GM19452 (cell line): ENCODE data around the gene ROBO1.

Source experiments
- ATAC-seq: cut with Tn5 transposase; IDR thresholded peaks from one replicate; pipeline ENCODE4 v1.9.1; 2021; ENCODE audit not compliant: unreplicated experiment

ROBO1 gene

GRCh38 chr3:79250746-79251145, 517.1 kb downstream of the ROBO1 start:
- no peak for ATAC-seq

DNA sequence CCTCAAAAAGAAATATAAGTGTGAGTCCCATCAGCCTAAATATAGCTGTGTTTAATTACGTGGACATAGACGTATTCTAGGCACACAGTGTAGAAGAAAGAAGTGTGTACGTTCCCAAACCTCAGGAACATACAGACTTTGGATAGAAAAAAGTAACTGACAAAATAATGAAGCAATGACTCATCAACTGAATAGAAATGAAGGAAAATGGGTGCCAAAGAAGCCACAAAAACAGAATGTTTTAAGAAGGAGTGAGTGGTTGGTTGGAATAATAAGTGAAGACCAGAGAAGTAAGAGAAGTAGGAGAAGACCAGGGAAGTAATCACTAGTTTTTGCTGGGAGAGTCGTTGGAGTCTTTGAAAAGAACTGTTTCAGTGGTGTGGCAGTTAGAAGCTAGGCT, 518.1 kb downstream of the ROBO1 start:
- ATAC-seq = no peak

GRCh38 chr3:79247725-79248043, 520.1 kb downstream of the ROBO1 start:
- no peak for ATAC-seq

GRCh38 chr3:79246875-79247724, 520.7 kb downstream of the ROBO1 start:
- ATAC-seq = no peak

DNA sequence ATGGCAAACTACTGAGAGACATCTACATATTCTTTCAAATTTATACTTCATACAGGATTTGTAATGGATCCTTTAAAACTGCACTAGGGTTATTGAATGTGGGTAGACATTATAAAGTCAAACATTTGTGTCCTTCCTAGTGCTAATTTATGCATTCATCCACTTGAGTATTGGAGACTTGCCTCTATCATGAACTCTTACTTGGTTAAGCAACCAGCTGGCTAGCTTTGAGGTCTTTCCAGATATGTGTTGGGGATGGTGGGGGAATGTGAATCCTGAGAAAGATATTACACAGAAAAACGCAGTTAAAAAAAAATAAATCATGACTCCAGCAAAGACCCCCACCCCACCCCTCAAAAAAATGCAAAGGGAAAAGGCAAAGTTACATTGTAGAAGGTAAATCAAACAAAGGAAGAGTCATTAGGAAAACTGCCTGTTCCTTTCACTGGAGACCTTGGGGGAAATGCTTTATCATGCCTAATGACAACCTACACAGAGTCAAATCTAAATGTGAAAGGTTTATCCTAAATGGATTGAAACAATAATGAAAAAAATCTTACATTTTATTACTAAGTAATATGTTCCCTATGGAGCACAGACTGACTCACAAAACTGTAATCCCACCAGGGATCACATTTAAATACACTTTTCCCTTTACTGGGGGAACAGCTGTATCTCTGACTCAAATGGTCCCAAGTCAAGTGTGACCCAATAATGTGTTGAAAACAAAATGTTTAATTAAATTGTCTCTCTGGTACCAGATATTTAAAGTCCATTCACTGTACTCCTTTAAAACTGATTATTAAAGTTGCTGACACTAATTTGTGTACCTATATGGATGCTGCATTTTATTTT, 522.3 kb downstream of the ROBO1 start:
- no peak for ATAC-seq

GRCh38 chr3:79236496-79236895, 531.3 kb downstream of the ROBO1 start:
- ATAC-seq = no peak

DNA sequence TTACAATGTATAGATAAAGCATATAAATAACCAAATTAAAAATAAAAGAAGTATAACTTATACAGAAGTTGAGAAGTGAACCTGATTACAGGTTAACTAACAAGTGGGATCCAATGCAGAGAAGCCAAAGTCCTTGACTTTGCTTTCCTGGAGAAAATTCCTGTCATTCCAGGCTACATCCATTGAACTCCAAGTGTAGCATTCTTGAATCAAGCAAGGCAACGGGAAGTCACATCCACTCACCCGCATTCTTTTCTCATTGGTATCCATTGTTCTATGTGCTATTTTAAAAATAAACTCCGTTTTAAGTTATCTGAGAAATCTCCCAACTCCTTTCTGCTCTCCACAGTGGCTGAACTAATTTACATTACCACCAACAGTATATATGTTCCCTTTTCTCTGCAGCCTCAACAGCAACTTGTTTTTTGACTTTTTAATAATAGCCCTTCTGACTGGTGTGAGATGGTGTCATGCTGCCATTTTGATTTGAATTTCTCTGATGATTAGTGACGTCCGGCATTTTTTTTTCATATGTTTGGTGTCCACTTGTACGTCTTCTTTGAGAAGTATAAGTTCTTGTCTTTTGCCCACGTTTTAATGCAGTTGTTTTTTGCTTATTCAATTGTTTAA, 534.3 kb downstream of the ROBO1 start:
- ATAC-seq = no peak

GRCh38 chr3:79230266-79230665, 537.5 kb downstream of the ROBO1 start:
- ATAC-seq = no peak

DNA sequence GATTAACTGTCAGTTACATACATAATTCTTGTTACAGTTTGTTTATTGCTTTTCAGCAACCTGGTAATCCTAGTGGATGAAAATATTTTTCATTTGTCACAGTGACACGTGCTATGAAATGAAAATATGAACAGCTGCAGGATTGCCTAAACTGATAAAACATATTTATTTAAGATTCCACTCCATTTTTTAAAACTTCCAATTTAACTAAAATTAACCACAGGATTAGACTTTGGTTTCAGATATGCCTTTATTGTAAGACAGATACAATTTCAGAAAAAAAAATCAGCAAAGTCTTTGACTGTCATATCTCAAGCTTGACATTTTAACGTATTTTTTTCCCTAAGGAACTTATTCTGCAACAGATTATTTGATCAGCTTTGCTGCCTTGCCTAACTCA, 550.7 kb downstream of the ROBO1 start:
- no peak for ATAC-seq

DNA sequence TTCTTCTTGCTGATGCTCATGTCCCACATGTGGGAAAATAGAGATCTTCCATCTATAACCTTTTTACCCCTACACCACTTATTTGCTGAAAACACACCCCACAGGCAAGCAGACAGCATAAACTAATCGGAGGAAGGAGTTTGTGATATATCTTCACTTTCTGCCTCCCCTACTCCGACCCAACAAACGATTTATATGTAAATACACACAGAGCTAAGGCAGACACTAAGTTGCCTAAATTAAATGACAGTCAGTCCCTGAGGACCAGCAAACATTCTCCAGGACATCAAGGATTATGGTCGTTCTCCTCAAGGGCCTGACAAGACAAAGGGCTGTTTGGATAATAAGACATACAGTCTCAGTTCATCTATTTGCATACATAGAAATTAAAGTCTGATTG, 552.5 kb downstream of the ROBO1 start:
- ATAC-seq = no peak

DNA sequence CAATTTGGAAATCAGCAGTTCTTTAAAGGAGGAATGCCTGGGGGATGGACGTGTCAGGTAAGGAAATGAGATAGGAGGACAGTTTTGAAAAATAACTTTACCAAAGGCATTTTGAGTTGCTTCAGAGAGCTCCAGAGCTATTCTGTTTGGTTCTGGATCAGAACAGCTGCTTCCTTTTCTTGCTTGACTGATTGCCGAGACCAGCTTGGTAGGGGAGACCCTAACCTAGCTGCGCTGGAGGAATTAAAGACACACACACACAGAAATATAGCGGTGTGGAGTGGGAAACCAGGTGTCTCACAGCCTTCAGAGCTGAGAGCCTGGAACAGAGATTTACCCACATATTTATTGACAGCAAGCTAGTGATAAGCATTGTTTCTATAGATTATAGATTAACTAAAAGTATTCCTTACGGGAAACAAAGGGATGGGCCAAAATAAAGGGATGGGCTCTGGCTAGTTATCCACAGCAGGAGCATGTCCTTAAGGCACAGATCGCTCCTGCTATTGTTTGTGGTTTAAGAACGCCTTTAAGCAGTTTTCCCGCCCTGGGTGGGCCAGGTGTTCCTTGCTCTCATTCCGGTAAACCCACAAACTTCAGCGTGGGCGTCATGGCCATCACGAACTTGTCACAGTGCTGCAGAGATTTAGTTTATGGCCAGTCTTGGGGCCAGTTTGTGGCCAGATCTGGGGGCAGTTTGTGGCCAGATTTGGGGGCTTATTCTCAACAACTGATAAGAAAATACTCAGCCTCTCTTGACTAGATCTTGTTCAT, 556.0 kb downstream of the ROBO1 start:
- ATAC-seq = no peak

- no peak for ATAC-seq
Measured at GRCh38 chr3:79204351-79204750, 563.4 kb downstream of the ROBO1 start.

- no peak for ATAC-seq
Measured at GRCh38 chr3:79203144-79203519, 564.7 kb downstream of the ROBO1 start.

DNA sequence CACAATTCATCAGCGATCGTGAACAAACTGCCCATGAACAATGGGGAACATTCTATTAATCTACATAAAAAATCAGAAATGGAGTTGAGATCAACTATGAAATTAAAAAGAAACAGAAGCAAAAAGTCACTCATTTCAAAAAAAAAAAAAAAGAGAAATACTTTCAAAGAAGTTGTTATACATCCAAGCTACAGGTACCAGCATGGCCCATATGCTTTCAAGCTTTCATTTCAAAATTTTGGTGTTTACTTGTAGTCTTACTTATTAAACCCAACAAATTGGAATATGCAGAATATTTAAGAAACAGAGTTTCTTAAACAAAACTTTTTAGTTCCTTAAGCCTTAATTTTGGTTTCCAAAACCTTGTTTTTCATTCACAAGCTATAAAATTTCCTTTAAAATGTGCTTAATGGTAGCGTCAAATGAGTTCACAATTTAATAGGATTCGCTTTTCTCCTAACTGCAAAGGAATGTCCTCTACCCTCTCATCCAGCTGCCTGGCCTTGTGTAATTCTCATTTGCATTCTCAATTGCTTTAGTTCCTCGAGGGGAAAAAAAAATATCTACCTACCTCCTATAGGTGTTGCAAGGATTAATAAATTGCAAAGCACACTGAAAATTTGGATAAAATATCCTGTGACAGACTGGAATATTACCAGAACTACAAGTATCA, 565.2 kb downstream of the ROBO1 start:
- no peak for ATAC-seq

- no peak for ATAC-seq
Measured at GRCh38 chr3:79200456-79200855, 567.3 kb downstream of the ROBO1 start.

GRCh38 chr3:79199966-79200365, 567.8 kb downstream of the ROBO1 start:
- ATAC-seq = no peak

DNA sequence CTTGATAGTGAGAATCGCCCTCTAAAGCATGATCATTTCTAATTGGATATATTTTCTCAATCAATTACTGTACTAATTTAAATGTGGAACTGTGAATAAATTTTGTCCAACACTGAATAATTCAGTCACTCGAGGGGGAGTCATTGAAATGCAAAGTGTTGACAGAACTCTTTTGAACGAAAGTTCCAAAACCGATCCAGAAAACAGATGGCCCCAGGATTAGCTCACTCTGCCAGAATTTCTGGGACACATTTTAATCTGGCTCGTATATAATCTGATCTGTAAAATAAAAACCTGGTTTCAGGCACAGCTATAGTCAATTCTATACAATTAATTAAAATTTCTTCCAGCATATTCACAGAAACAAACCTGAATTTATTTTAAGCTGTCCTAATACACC, 580.4 kb downstream of the ROBO1 start:
- ATAC-seq = no peak

DNA sequence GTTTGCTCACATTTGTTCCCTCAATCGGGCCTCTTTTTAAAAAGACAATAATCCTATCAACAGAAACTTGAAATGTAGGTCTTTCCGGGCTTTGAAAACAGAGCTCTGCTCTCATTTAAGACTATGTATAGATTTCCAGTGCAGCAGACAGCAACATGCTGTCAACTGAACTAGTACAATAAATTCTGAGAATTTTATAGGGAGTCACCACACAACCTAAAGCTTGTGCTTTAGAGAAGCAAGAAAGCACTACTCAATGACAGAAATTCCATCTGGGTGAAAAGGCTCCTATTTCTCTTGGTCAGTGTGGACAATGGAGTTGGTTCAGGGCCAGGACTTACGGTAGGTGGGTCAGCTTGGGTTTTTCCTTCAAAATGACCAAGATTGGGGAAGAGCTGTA, 583.5 kb downstream of the ROBO1 start:
- no peak for ATAC-seq

DNA sequence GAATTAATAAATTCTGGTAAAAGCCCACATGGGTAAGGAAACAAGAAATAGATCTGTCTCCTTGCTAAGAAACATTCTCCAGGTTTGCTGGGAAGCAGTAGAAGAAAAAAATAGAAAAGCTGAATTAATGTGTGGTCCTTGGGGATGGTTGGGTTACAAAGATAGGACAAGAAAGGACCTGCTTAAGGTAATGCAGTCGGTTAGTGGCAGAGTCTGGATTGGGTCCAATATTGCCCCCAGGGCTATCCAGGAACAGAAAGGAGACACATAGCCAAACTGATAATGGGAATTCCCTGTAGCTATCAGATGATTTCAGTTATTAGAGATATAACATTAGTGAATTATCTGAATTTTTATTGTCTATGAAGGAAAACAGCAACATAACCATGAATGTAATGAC, 584.3 kb downstream of the ROBO1 start:
- no peak for ATAC-seq

GRCh38 chr3:79178471-79179180, 589.2 kb downstream of the ROBO1 start:
- no peak for ATAC-seq
